HL-60 (cell line): ENCODE measurements around the gene TMEM223.

Experiments
- DNase-seq, 2 experiments: peaks; one replicate each; pipeline ENCODE4 v3.0.0-alpha.2; 2010 to 2020; ENCODE audit warnings: low read depth in 1 of 2, low spot score in 1 of 2
- H3K27ac ChIP-seq: fragments of 250-450 bp; sonication (Bioruptor Pico); replicated peaks from 2 replicates; pipeline ENCODE4 v1.5.1; 2020; ENCODE audit warnings: mild to moderate bottlenecking, moderate library complexity
- H3K27me3 ChIP-seq: fragments of 250-450 bp; sonication (Bioruptor Pico); 2 replicates; pipeline ENCODE4 v1.5.1; 2021; ENCODE audit warnings: mild to moderate bottlenecking, moderate library complexity; ENCODE audit not compliant: insufficient read depth, poor library complexity, severe bottlenecking
- H3K4me3 ChIP-seq: replicated peaks from 2 replicates; pipeline ENCODE4 v1.5.1; 2011; ENCODE audit warnings: mild to moderate bottlenecking, control low read depth, low read length; ENCODE audit not compliant: insufficient read depth
- CTCF ChIP-seq: IDR thresholded peaks from one replicate; pipeline ENCODE4 v1.5.1; 2011; ENCODE audit warnings: low read length, control low read depth, inconsistent platforms; ENCODE audit not compliant: insufficient read depth
- GABPA ChIP-seq: IDR thresholded peaks from 2 replicates; pipeline ENCODE4 v1.6.1; 2012; ENCODE audit warnings: low read depth
- POLR2AphosphoS5 ChIP-seq: IDR thresholded peaks from 2 replicates; pipeline ENCODE4 v1.6.1; 2012; ENCODE audit warnings: low read depth
- SPI1 ChIP-seq: IDR thresholded peaks from 2 replicates; pipeline ENCODE4 v1.6.1; 2012; ENCODE audit warnings: low read depth, mild to moderate bottlenecking, borderline replicate concordance
- TF ChIP-seq, protein P1 (sequence below): IDR thresholded peaks from 2 replicates; pipeline ENCODE4 v1.6.1; 2012; ENCODE audit warnings: low read depth; ENCODE audit not compliant: insufficient replicate concordance

The TMEM223 gene

DNA sequence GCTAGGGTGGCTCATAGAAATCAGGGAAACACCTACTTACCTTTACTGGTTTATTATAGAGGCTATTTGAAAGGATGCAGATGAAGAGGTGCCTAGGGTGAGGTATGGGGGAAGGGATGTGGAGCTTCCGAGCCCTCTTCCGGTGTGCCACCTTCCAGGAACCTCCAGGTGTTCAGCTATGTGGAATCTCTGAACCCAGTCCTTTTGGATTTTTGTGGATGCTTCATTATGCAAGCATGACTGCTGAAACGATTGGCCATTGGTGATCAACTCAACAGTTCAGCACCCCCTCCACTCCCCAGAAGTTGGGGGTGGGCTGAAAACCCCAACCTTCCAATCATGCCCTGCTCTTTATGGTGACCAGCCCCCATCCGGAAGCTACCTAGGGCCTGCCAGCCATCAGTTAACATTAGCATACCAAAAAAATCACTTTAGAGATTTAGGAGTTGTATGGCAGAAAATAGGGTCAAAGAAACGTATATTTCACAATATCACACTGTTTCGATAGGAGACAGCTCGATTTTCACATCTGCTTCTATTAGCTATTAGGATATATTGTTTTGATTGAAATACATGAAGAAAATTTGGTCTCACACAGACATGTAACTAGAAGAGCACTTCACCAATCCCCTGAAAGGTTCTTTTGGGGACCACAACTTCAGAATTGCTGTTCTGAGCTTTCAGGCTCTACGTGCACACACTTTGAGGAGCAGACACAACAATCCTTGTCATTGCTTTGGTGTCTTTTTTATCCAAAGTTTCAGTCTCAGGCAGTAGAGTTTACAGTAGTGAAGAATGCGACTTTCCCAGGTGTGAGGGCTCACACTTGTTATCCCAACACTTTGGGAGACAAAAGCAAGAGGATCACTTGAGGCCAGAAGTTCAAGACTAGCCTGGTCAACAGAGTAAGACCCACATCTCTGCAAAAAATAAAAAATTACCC lies 33.7 kb downstream of the TMEM223 start:
- Histone ChIP-seq H3K4me3 (no peak overlapping the region), H3K27me3 (no peaks in the 10 kb centered on the region), H3K27ac (no peak overlapping the region)
- no peak for DNase-seq
- no peak for TF ChIP-seq CTCF
- TF ChIP-seq, protein P1, sequence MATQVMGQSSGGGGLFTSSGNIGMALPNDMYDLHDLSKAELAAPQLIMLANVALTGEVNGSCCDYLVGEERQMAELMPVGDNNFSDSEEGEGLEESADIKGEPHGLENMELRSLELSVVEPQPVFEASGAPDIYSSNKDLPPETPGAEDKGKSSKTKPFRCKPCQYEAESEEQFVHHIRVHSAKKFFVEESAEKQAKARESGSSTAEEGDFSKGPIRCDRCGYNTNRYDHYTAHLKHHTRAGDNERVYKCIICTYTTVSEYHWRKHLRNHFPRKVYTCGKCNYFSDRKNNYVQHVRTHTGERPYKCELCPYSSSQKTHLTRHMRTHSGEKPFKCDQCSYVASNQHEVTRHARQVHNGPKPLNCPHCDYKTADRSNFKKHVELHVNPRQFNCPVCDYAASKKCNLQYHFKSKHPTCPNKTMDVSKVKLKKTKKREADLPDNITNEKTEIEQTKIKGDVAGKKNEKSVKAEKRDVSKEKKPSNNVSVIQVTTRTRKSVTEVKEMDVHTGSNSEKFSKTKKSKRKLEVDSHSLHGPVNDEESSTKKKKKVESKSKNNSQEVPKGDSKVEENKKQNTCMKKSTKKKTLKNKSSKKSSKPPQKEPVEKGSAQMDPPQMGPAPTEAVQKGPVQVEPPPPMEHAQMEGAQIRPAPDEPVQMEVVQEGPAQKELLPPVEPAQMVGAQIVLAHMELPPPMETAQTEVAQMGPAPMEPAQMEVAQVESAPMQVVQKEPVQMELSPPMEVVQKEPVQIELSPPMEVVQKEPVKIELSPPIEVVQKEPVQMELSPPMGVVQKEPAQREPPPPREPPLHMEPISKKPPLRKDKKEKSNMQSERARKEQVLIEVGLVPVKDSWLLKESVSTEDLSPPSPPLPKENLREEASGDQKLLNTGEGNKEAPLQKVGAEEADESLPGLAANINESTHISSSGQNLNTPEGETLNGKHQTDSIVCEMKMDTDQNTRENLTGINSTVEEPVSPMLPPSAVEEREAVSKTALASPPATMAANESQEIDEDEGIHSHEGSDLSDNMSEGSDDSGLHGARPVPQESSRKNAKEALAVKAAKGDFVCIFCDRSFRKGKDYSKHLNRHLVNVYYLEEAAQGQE = no peak
- TF ChIP-seq GABPA = no peak
- TF ChIP-seq POLR2AphosphoS5 = no peak
- no peak for TF ChIP-seq SPI1

- H3K27ac ChIP-seq = no peak overlapping the region
- TF ChIP-seq POLR2AphosphoS5 = no peak
- TF ChIP-seq CTCF = no peak
- no peak for TF ChIP-seq GABPA
- no peak for TF ChIP-seq SPI1
- TF ChIP-seq, protein P1 = no peak
- no peak for DNase-seq
- H3K27me3 ChIP-seq = no peaks in the 10 kb centered on the region
- H3K4me3 ChIP-seq = no peak overlapping the region
These were observed 36.7 kb downstream of the TMEM223 start for GRCh38 chr11:62755086-62755615.

GRCh38 chr11:62753736-62754603 lies 37.8 kb downstream of the TMEM223 start, which contains the start of gene ZBTB3:
TSS of gene ZBTB3 (minus strand) at chr11:62754160. CDS start at chr11:62753664, 496 bp downstream.
- H3K4me3 ChIP-seq = peak within 1 kb of the TSS; percentile 60
- TF ChIP-seq CTCF (no peak), SPI1 (no peak), GABPA (peak; percentile 88), POLR2AphosphoS5 (peak; percentile 94)

More at GRCh38 chr11:62753736-62754603, 37.8 kb downstream of the TMEM223 start, which contains the start of gene ZBTB3:
- Histone ChIP-seq H3K27ac (peak within 1 kb of the TSS; percentile 95), H3K27me3 (no peaks in the 10 kb centered on the region)
- DNase-seq = peak; percentile 99 to 100
